ENCODE data around the gene COL4A2.

DNA sequence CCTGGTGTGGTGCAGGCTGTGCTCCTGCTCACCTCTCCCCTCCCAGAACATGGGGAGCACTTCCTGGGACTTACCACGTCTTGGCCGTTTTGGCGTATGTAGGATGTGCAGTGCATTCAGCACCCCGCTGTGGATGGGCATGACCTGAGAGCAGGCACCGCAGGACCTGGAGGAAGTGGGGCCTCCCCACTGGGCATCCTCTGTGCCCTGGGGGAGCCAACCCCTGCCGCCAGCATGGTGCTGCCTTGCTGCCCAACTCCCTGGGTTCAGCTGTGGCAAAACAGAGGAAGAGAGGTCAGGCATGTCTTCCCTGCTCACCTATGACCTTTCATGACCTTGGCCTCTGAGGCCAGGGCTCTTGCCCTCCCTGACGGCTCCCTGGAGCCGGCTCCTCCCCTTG lies 150.9 kb downstream of the COL4A2 start:
- TF ChIP-seq, protein P1, sequence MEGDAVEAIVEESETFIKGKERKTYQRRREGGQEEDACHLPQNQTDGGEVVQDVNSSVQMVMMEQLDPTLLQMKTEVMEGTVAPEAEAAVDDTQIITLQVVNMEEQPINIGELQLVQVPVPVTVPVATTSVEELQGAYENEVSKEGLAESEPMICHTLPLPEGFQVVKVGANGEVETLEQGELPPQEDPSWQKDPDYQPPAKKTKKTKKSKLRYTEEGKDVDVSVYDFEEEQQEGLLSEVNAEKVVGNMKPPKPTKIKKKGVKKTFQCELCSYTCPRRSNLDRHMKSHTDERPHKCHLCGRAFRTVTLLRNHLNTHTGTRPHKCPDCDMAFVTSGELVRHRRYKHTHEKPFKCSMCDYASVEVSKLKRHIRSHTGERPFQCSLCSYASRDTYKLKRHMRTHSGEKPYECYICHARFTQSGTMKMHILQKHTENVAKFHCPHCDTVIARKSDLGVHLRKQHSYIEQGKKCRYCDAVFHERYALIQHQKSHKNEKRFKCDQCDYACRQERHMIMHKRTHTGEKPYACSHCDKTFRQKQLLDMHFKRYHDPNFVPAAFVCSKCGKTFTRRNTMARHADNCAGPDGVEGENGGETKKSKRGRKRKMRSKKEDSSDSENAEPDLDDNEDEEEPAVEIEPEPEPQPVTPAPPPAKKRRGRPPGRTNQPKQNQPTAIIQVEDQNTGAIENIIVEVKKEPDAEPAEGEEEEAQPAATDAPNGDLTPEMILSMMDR (IDR thresholded peaks at IDR 0.05) = no peak
- no peak for TF ChIP-seq POLR2A (IDR thresholded peaks at IDR 0.05)
